ENCODE results near the gene CIDEB. TPM values are rescaled to one million over a fixed set of nuclear protein-coding genes. Genes with fewer than 3 reads are reported as not detected.

Gene CIDEB
- total RNA-seq, 3 donors from 2014 or later (not counting 1 experiment from before 2014, with no cell fraction given): 40.0 to 59.6 (median 46.6) TPM

DNA sequence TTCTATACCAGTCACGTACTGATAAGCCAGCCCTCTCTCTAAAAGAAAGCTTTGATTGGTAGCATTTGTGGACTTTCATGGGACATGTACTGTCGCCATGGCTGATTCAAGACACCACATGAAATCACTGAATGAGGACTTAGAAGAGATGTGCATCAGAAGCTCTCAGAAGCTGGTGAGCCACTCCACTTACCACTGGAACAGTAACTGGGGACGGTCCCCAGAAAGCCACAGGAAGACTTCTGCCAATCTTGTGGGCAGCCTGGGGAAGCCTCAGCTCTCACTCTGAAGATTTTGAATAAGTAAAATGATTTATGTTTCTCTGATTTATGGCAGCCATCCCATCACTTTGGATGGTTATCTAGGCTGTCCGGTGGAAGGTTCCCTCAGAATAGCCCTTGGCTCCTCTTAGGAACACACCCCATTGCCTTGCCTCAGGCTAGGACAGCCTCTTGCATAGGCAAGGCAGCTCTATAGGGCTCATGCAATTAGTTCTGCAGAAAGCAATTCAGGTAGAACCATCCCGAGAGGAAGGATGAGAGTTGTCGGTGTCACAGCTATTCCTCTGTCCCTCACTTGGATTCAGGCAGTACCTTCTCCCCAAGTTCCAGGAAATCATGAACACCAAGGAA, 18.0 kb downstream of the CIDEB start:
- intact Hi-C loops (cut with micrococcal nuclease): no loop called here
- H3K4me3 ChIP-seq (ENCODE audit: low read length): no peak overlapping the region
- H3K27me3 ChIP-seq (ENCODE audit: control insufficient read depth, insufficient read depth, low read length): no peaks in the 10 kb centered on the region
- H3K4me1 ChIP-seq (ENCODE audit: control insufficient read depth, insufficient read depth, low read length): peaks cover 16% of the 10 kb centered on the region
- H3K4me3 Mint-ChIP-seq: no peak overlapping the region
- no peaks in the 10 kb centered on the region for H3K4me1 Mint-ChIP-seq
- DNase-seq (peak in 1 of 2 donors; percentile 53), ATAC-seq (peak in 2 of 3 donors; percentile 21 to 55)
- H3K27ac ChIP-seq (ENCODE audit: low read length): no peak overlapping the region
- no peaks in the 10 kb centered on the region for H3K9me3 ChIP-seq (ENCODE audit: control insufficient read depth, insufficient read depth, low read length)
- peaks cover 9% of the 10 kb centered on the region for H3K36me3 Mint-ChIP-seq
- no peak overlapping the region for H3K27ac Mint-ChIP-seq
- H3K9me3 Mint-ChIP-seq: no peaks in the 10 kb centered on the region
- WGBS (ENCODE audit: insufficient coverage): 52% methylated on average over 6 of the region's 6 CpGs
- peaks cover 35% of the 10 kb centered on the region for H3K36me3 ChIP-seq (ENCODE audit: control insufficient read depth, insufficient read depth, low read length)
- H3K27me3 Mint-ChIP-seq (ENCODE audit: low read depth in 2 of 2): no peaks in the 10 kb centered on the region
- TF ChIP-seq, protein P1, sequence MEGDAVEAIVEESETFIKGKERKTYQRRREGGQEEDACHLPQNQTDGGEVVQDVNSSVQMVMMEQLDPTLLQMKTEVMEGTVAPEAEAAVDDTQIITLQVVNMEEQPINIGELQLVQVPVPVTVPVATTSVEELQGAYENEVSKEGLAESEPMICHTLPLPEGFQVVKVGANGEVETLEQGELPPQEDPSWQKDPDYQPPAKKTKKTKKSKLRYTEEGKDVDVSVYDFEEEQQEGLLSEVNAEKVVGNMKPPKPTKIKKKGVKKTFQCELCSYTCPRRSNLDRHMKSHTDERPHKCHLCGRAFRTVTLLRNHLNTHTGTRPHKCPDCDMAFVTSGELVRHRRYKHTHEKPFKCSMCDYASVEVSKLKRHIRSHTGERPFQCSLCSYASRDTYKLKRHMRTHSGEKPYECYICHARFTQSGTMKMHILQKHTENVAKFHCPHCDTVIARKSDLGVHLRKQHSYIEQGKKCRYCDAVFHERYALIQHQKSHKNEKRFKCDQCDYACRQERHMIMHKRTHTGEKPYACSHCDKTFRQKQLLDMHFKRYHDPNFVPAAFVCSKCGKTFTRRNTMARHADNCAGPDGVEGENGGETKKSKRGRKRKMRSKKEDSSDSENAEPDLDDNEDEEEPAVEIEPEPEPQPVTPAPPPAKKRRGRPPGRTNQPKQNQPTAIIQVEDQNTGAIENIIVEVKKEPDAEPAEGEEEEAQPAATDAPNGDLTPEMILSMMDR (IDR thresholded peaks at IDR 0.05): no peak

DNA sequence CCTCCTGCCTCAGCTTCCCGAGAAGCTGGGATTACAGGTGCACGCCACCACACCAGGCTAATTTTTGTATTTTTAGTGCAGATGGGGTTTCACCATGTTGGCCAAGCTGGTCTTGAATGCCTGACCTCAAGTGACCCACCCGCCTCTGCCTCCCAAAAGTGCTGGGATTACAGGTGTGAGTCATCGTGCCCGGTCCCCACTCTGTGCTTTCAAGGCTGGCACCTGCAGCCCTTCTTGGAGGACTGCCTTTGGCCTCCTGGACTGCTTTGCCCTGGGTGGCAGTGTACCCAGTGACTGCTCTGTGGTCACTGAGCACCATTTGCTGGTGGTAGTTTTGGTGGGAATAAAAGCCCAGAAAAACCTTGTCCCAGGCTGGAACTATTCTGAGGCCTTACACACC, 20.8 kb downstream of the CIDEB start:
- Mint-ChIP-seq H3K4me1 (no peaks in the 10 kb centered on the region), H3K9me3 (no peaks in the 10 kb centered on the region), H3K27ac (no peak overlapping the region), H3K36me3 (peaks cover 9% of the 10 kb centered on the region), H3K27me3 (ENCODE audit: low read depth in 2 of 2) (no peaks in the 10 kb centered on the region), H3K4me3 (no peak overlapping the region)
- no peak overlapping the region for H3K4me3 ChIP-seq (ENCODE audit: low read length)
- no peaks in the 10 kb centered on the region for H3K27me3 ChIP-seq (ENCODE audit: control insufficient read depth, insufficient read depth, low read length)
- TF ChIP-seq, protein P1 (IDR thresholded peaks at IDR 0.05): no peak
- WGBS (ENCODE audit: insufficient coverage): 96% methylated on average over 5 of the region's 5 CpGs
- peaks cover 24% of the 10 kb centered on the region for H3K36me3 ChIP-seq (ENCODE audit: control insufficient read depth, insufficient read depth, low read length)
- H3K4me1 ChIP-seq (ENCODE audit: control insufficient read depth, insufficient read depth, low read length): peaks cover 19% of the 10 kb centered on the region
- DNase-seq (no peak), ATAC-seq (no peak)
- no peak overlapping the region for H3K27ac ChIP-seq (ENCODE audit: low read length)
- intact Hi-C loops (cut with micrococcal nuclease): no loop called here
- H3K9me3 ChIP-seq (ENCODE audit: control insufficient read depth, insufficient read depth, low read length): no peaks in the 10 kb centered on the region

DNA sequence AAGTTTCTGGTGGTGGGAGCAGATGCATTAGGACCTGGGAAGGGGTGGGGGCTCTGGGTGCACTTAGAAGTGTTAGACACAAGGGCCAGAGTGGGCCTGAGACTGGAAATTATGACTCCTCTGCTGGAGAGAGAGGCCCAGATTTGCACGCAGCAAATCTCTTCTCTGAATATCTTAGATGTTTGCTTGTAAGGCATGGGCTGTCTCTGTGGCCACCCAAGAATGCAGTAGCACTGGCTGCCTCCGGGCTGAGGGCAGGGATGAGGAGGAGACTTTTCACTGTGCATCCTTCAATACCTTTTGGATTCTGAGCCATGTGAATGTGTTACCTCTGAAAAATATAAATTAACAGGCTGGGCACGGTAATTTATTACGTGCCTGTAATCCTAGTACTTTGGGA, 22.4 kb downstream of the CIDEB start:
- Mint-ChIP-seq H3K27me3 (ENCODE audit: low read depth in 2 of 2) (no peaks in the 10 kb centered on the region), H3K4me3 (no peak overlapping the region), H3K27ac (no peak overlapping the region), H3K36me3 (peaks cover 2% of the 10 kb centered on the region), H3K4me1 (peaks cover 11 to 12% of the 10 kb centered on the region in 2 donors), H3K9me3 (no peaks in the 10 kb centered on the region)
- Histone ChIP-seq H3K36me3 (ENCODE audit: control insufficient read depth, insufficient read depth, low read length) (peaks cover 9% of the 10 kb centered on the region), H3K4me1 (ENCODE audit: control insufficient read depth, insufficient read depth, low read length) (peaks cover 16% of the 10 kb centered on the region), H3K4me3 (ENCODE audit: low read length) (no peak overlapping the region), H3K27ac (ENCODE audit: low read length) (no peak overlapping the region), H3K9me3 (ENCODE audit: control insufficient read depth, insufficient read depth, low read length) (no peaks in the 10 kb centered on the region), H3K27me3 (ENCODE audit: control insufficient read depth, insufficient read depth, low read length) (no peaks in the 10 kb centered on the region)
- ATAC-seq (no peak), DNase-seq (no peak)
- intact Hi-C loops (cut with micrococcal nuclease): no loop called here
- 97% methylated on average over 4 of the region's 4 CpGs for WGBS (ENCODE audit: insufficient coverage)
- TF ChIP-seq, protein P1 (IDR thresholded peaks at IDR 0.05): no peak

DNA sequence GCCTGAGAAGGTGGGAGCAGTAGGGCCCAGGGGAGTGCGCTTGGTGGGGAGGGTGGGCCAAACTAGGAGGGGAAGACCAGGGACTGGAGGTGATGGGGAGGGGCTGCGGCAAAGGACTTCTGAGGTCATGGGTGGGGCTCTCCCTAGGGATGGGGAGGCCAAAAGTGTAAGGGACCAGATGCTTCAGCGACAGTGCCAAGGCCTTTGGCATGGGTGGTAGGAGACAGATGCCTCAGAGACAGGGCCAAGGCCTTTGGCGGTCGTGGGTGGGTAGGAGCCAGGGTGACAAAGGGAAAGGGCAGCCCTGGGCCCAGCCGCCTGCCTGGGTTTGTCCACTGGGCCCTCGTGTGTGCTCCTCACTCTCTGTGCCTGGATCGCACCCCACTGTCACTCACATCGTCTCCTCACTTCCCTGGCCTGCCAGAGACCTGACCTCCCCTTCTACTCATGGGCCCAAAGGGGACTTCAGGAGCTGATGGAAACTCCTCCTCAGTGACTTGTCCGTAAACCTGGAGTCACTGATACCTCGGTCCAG, 23.2 kb downstream of the CIDEB start:
- Mint-ChIP-seq H3K4me1 (peaks cover 11 to 15% of the 10 kb centered on the region in 2 donors), H3K4me3 (no peak overlapping the region), H3K27me3 (ENCODE audit: low read depth in 2 of 2) (no peaks in the 10 kb centered on the region), H3K27ac (no peak overlapping the region), H3K36me3 (no peaks in the 10 kb centered on the region), H3K9me3 (no peaks in the 10 kb centered on the region)
- no peak for ATAC-seq
- H3K27ac ChIP-seq (ENCODE audit: low read length): no peak overlapping the region
- DNase-seq: no peak
- no peaks in the 10 kb centered on the region for H3K27me3 ChIP-seq (ENCODE audit: control insufficient read depth, insufficient read depth, low read length)
- no peaks in the 10 kb centered on the region for H3K9me3 ChIP-seq (ENCODE audit: control insufficient read depth, insufficient read depth, low read length)
- peaks cover 15% of the 10 kb centered on the region for H3K4me1 ChIP-seq (ENCODE audit: control insufficient read depth, insufficient read depth, low read length)
- intact Hi-C loops (cut with micrococcal nuclease): no loop called here
- 95% methylated on average over 11 of the region's 11 CpGs for WGBS (ENCODE audit: insufficient coverage)
- TF ChIP-seq, protein P1 (IDR thresholded peaks at IDR 0.05): no peak
- no peak overlapping the region for H3K4me3 ChIP-seq (ENCODE audit: low read length)
- peaks cover 4% of the 10 kb centered on the region for H3K36me3 ChIP-seq (ENCODE audit: control insufficient read depth, insufficient read depth, low read length)

All from natural killer cell (primary cell).